T-helper 2 cell treated with Interferon-gamma antibody and Interleukin-4, amounts not matched to agents 5 μg/mL and 100 μg/mL, for 36 hours (primary cell): ENCODE data around the gene TNFAIP8.
"Not testable (repeated sequence)": the region's sequence is repeated elsewhere in the genome, so short reads cannot be mapped to it uniquely, and the experiment has no call there.

ENCODE experiments used
- DNase-seq: peaks from one replicate; pipeline ENCODE4 v3.0.0; 2021; ENCODE audit warnings: low spot score
- H3K27ac Mint-ChIP-seq: one replicate; pipeline ENCODE4 v1.8.0; 2021; ENCODE audit warnings: mild to moderate bottlenecking, mixed read lengths
- H3K27me3 Mint-ChIP-seq: one replicate; pipeline ENCODE4 v1.8.0; 2021; ENCODE audit warnings: low read depth, mixed read lengths
- H3K36me3 Mint-ChIP-seq: one replicate; pipeline ENCODE4 v1.8.0; 2021; ENCODE audit warnings: low read depth, mixed read lengths
- H3K4me1 Mint-ChIP-seq: one replicate; pipeline ENCODE4 v1.8.0; 2021; ENCODE audit warnings: low read depth, mixed read lengths
- H3K4me3 Mint-ChIP-seq: one replicate; pipeline ENCODE4 v1.8.0; 2022; ENCODE audit warnings: mild to moderate bottlenecking, moderate library complexity, mixed read lengths
- H3K9me3 Mint-ChIP-seq: one replicate; pipeline ENCODE4 v1.8.0; 2021; ENCODE audit warnings: mixed read lengths

TNFAIP8 gene

GRCh38 chr5:119410448-119411159, 54.8 kb downstream of the TNFAIP8 start:
- Mint-ChIP-seq H3K36me3 (no peaks in the 10 kb centered on the region), H3K4me3 (no peak overlapping the region), H3K9me3 (no peaks in the 10 kb centered on the region), H3K4me1 (peaks cover 34% of the 10 kb centered on the region), H3K27me3 (peaks cover 6% of the 10 kb centered on the region), H3K27ac (no peak overlapping the region)
- no peak for DNase-seq

- Mint-ChIP-seq H3K27ac (peak overlapping the region; percentile 44), H3K4me3 (peak overlapping the region; percentile 85), H3K4me1 (peaks cover 30% of the 10 kb centered on the region), H3K9me3 (no peaks in the 10 kb centered on the region), H3K36me3 (no peaks in the 10 kb centered on the region), H3K27me3 (peaks cover 3% of the 10 kb centered on the region)
- peak; percentile 34 for DNase-seq
Measured at GRCh38 chr5:119411361-119412278, 55.8 kb downstream of the TNFAIP8 start.

GRCh38 chr5:119412279-119413227, 56.7 kb downstream of the TNFAIP8 start:
- Mint-ChIP-seq H3K9me3 (no peaks in the 10 kb centered on the region), H3K4me1 (peaks cover 33% of the 10 kb centered on the region), H3K27ac (no peak overlapping the region), H3K27me3 (peaks cover 3% of the 10 kb centered on the region), H3K36me3 (no peaks in the 10 kb centered on the region), H3K4me3 (peak overlapping the region; percentile 85)
- no peak for DNase-seq

- not testable (repeated sequence) for H3K27me3 Mint-ChIP-seq, H3K27ac Mint-ChIP-seq, H3K9me3 Mint-ChIP-seq, H3K36me3 Mint-ChIP-seq, DNase-seq, H3K4me3 Mint-ChIP-seq
- H3K4me1 Mint-ChIP-seq = peaks cover 34% of the 10 kb centered on the region
Measured at GRCh38 chr5:119414124-119414734, 58.4 kb downstream of the TNFAIP8 start.

GRCh38 chr5:119417891-119418605, 62.2 kb downstream of the TNFAIP8 start:
- H3K36me3 Mint-ChIP-seq = no peaks in the 10 kb centered on the region
- DNase-seq = no peak
- peaks cover 14% of the 10 kb centered on the region for H3K4me1 Mint-ChIP-seq
- peaks cover 3% of the 10 kb centered on the region for H3K27me3 Mint-ChIP-seq
- H3K4me3 Mint-ChIP-seq = no peak overlapping the region
- no peaks in the 10 kb centered on the region for H3K9me3 Mint-ChIP-seq
- no peak overlapping the region for H3K27ac Mint-ChIP-seq

- no peak for DNase-seq
- H3K27me3 Mint-ChIP-seq = peaks cover 3% of the 10 kb centered on the region
- H3K27ac Mint-ChIP-seq = no peak overlapping the region
- H3K36me3 Mint-ChIP-seq = no peaks in the 10 kb centered on the region
- H3K4me3 Mint-ChIP-seq = no peak overlapping the region
- H3K9me3 Mint-ChIP-seq = no peaks in the 10 kb centered on the region
- peaks cover 14% of the 10 kb centered on the region for H3K4me1 Mint-ChIP-seq
Measured at GRCh38 chr5:119418606-119419100, 62.8 kb downstream of the TNFAIP8 start.

GRCh38 chr5:119420169-119420568, 64.3 kb downstream of the TNFAIP8 start:
- Mint-ChIP-seq H3K4me1 (peaks cover 10% of the 10 kb centered on the region), H3K4me3 (no peak overlapping the region), H3K36me3 (no peaks in the 10 kb centered on the region), H3K27ac (no peak overlapping the region), H3K27me3 (peaks cover 6% of the 10 kb centered on the region), H3K9me3 (no peaks in the 10 kb centered on the region)
- no peak for DNase-seq

- H3K9me3 Mint-ChIP-seq = no peaks in the 10 kb centered on the region
- DNase-seq = no peak
- H3K4me1 Mint-ChIP-seq = no peaks in the 10 kb centered on the region
- H3K27ac Mint-ChIP-seq = no peak overlapping the region
- H3K4me3 Mint-ChIP-seq = no peak overlapping the region
- peaks cover 6% of the 10 kb centered on the region for H3K27me3 Mint-ChIP-seq
- no peaks in the 10 kb centered on the region for H3K36me3 Mint-ChIP-seq
Measured at GRCh38 chr5:119426057-119426456, 70.2 kb downstream of the TNFAIP8 start.

- DNase-seq = no peak
- H3K4me3 Mint-ChIP-seq = no peak overlapping the region
- no peaks in the 10 kb centered on the region for H3K36me3 Mint-ChIP-seq
- peaks cover 3% of the 10 kb centered on the region for H3K9me3 Mint-ChIP-seq
- H3K27ac Mint-ChIP-seq = no peak overlapping the region
- peaks cover 6% of the 10 kb centered on the region for H3K27me3 Mint-ChIP-seq
- H3K4me1 Mint-ChIP-seq = no peaks in the 10 kb centered on the region
Measured at GRCh38 chr5:119427060-119427459, 71.2 kb downstream of the TNFAIP8 start.

GRCh38 chr5:119427596-119427995, 71.8 kb downstream of the TNFAIP8 start:
- not testable (repeated sequence) for H3K4me3 Mint-ChIP-seq, DNase-seq, H3K27me3 Mint-ChIP-seq, H3K27ac Mint-ChIP-seq, H3K9me3 Mint-ChIP-seq, H3K4me1 Mint-ChIP-seq, H3K36me3 Mint-ChIP-seq

GRCh38 chr5:119428166-119428565, 72.3 kb downstream of the TNFAIP8 start:
- not testable (repeated sequence) for H3K27ac Mint-ChIP-seq, H3K4me3 Mint-ChIP-seq, H3K4me1 Mint-ChIP-seq, H3K27me3 Mint-ChIP-seq, DNase-seq, H3K36me3 Mint-ChIP-seq, H3K9me3 Mint-ChIP-seq

GRCh38 chr5:119428574-119428973, 72.8 kb downstream of the TNFAIP8 start:
- not testable (repeated sequence) for H3K36me3 Mint-ChIP-seq, DNase-seq, H3K4me1 Mint-ChIP-seq, H3K4me3 Mint-ChIP-seq, H3K27ac Mint-ChIP-seq, H3K9me3 Mint-ChIP-seq, H3K27me3 Mint-ChIP-seq
